ENCODE measurements around the gene FRY. TPM values are rescaled to one million over a fixed set of nuclear protein-coding genes. Genes with fewer than 3 reads are reported as not detected.

FRY gene
- total and polyA plus RNA-seq, 9 of the 15 experiments (the other 6 are each of a cell fraction or from before 2014, with no cell fraction given) = 0.03 to 0.31 (median 0.11) TPM; not detected in 3

GRCh38 chr13:32093006-32093405, 61.4 kb downstream of the FRY start (continued):
- TF ChIP-seq VEZF1 (CRISPR knock-in tag; IDR thresholded peaks at IDR 0.05) (no peak), CBX3 (IDR thresholded peaks at IDR 0.05; ENCODE audit: borderline replicate concordance in 1 of 2, low read length in 2 of 2) (no peak), NFATC3 (IDR thresholded peaks at IDR 0.05) (no peak)

- WGBS (ENCODE audit: insufficient coverage, low coverage, missing lambda C conversion rate) = 0% methylated on average over 3 of the region's 3 CpGs
- H3K9ac ChIP-seq (ENCODE audit: insufficient read depth in 1 of 2, low read depth in 2 of 2, low read length in 2 of 2) = no peak overlapping the region
- no peak for FAIRE-seq
- intact Hi-C loops (cut with micrococcal nuclease) = no loop called here
- no peak overlapping the region for H3K27ac ChIP-seq (ENCODE audit: extremely low read depth, low read depth, low read length)
- ChIA-PET POLR2A (no interaction called here), CTCF (ENCODE audit: low intra/inter-chr PET ratio) (no interaction called here)
- H3K4me1 ChIP-seq (replicated peaks in 1 of 2; ENCODE audit: control insufficient read depth in 2 of 2, insufficient read depth in 2 of 2, low read length in 2 of 2) = no peaks in the 10 kb centered on the region
- no peaks in the 10 kb centered on the region for H3K36me3 ChIP-seq (ENCODE audit: control insufficient read depth, insufficient read depth, low read length)
- no peak for TF ChIP-seq SNIP1 (IDR thresholded peaks at IDR 0.05; ENCODE audit: low read depth)
- TF ChIP-seq HNRNPH1 (optimal IDR thresholded peaks at IDR 0.05; ENCODE audit: low read depth, low read length) = no peak
- TF ChIP-seq HMG20A (CRISPR knock-in tag; conservative IDR thresholded peaks at IDR 0.05) = no peak
- no peak for TF ChIP-seq RCOR1 (IDR thresholded peaks at IDR 0.05; ENCODE audit: borderline replicate concordance in 1 of 2, low read depth in 2 of 2, low read length in 2 of 2)
- TF ChIP-seq SMC3 (conservative IDR thresholded peaks at IDR 0.05; ENCODE audit: insufficient read depth, low read depth, low read length) = no peak
- no peaks in the 10 kb centered on the region for H3K9me1 ChIP-seq (ENCODE audit: control insufficient read depth, insufficient read depth, low read length)
- no peak for DNase-seq (ENCODE audit: extremely low read depth in 1 of 4, low spot score in 3 of 4)
- H3K79me2 ChIP-seq (ENCODE audit: control insufficient read depth, insufficient read depth, low read length) = no peaks in the 10 kb centered on the region
- no peak for ATAC-seq
- H3K4me3 ChIP-seq = no peak overlapping the region
- no peaks in the 10 kb centered on the region for H3K27me3 ChIP-seq (ENCODE audit: control insufficient read depth in 2 of 2, insufficient read depth in 2 of 2, low read length in 2 of 2)
- H3K4me2 ChIP-seq (ENCODE audit: insufficient read depth, low read length) = no peak overlapping the region
- no TSS peak for BruUV-seq (replicated peaks)
- H4K20me1 ChIP-seq (replicated peaks; ENCODE audit: control insufficient read depth, insufficient read depth, low read length) = no peaks in the 10 kb centered on the region
- H3K9me3 ChIP-seq (replicated peaks; ENCODE audit: control insufficient read depth, insufficient read depth, low read depth, low read length) = no peaks in the 10 kb centered on the region
- in situ Hi-C loops (cut with MboI) = no loop called here
- no peak overlapping the region for H2AFZ ChIP-seq (ENCODE audit: low read depth, low read length)
These were observed 66.7 kb downstream of the FRY start for GRCh38 chr13:32098272-32098671.

All from K562 (cell line).